ENCODE measurements around the gene OCIAD2. TPM values are rescaled to one million over a fixed set of nuclear protein-coding genes. Genes with fewer than 3 reads are reported as not detected.

Gene OCIAD2
- total RNA-seq, 4 donors from 2014 or later = 3.3 to 9.5 (median 7.9) TPM

DNA sequence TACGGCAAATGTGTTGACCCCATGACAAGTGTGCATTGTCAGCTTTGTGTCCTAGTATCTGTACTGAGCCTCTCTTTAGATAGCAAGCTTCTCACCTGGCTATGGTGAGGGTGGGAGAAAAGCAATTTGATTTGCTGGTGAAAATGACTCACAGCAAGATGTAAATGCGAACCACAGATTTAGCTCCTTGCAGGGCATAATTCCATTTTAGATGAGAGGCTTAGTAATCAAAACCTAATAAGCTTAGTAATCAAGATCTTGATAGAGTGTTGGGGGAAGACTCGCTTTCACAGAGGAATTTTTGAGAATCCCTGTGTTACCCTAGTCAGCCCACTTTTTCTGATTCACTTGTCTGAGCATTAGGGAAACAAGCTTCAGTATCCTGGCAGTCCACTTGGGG, 7.7 kb upstream of the OCIAD2 start:
- Histone ChIP-seq H3K4me1 (no peaks in the 10 kb centered on the region), H3K27ac (replicated peaks in 1 of 4) (no peak overlapping the region), H3K4me3 (no peak overlapping the region), H3K9me3 (no peaks in the 10 kb centered on the region), H3K36me3 (no peaks in the 10 kb centered on the region), H3K27me3 (no peaks in the 10 kb centered on the region)
- WGBS = 81% methylated on average over 3 of the region's 3 CpGs
- DNase-seq (ENCODE audit: extremely low spot score) = no peak
- TF ChIP-seq POLR2A (IDR thresholded peaks at IDR 0.05; ENCODE audit: low read depth) (no peak), POLR2AphosphoS5 (IDR thresholded peaks at IDR 0.05) (no peak), EP300 (IDR thresholded peaks at IDR 0.05) (no peak)
- TF ChIP-seq, protein P1, sequence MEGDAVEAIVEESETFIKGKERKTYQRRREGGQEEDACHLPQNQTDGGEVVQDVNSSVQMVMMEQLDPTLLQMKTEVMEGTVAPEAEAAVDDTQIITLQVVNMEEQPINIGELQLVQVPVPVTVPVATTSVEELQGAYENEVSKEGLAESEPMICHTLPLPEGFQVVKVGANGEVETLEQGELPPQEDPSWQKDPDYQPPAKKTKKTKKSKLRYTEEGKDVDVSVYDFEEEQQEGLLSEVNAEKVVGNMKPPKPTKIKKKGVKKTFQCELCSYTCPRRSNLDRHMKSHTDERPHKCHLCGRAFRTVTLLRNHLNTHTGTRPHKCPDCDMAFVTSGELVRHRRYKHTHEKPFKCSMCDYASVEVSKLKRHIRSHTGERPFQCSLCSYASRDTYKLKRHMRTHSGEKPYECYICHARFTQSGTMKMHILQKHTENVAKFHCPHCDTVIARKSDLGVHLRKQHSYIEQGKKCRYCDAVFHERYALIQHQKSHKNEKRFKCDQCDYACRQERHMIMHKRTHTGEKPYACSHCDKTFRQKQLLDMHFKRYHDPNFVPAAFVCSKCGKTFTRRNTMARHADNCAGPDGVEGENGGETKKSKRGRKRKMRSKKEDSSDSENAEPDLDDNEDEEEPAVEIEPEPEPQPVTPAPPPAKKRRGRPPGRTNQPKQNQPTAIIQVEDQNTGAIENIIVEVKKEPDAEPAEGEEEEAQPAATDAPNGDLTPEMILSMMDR (IDR thresholded peaks at IDR 0.05) = no peak
- intact Hi-C loops (cut with DNase I) = no loop called here

DNA sequence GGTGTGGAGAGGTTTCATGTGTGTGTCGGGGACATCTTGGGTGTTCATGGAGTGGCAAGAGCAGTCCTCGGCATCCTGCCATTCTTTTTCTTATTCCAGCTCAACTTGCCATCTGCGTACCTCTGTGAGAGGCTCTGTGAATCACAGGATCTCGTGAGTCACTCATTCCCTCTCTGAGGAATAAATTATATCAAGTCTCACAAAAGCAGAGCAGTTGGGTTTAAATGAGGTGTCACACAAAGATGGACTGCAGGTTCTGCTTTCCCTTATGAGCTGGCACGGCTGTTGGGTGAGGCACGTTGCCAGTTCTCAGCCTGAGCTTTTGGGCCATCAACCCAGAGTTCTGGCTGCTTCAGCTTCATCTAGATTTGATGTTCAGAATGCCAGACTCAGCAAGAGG, 6.8 kb upstream of the OCIAD2 start:
- H3K4me3 ChIP-seq = no peak overlapping the region
- no peaks in the 10 kb centered on the region for H3K4me1 ChIP-seq
- no peaks in the 10 kb centered on the region for H3K9me3 ChIP-seq
- no peaks in the 10 kb centered on the region for H3K27me3 ChIP-seq
- H3K36me3 ChIP-seq = no peaks in the 10 kb centered on the region
- DNase-seq (ENCODE audit: extremely low spot score) = no peak
- TF ChIP-seq POLR2AphosphoS5 (IDR thresholded peaks at IDR 0.05) = no peak
- TF ChIP-seq POLR2A (IDR thresholded peaks at IDR 0.05; ENCODE audit: low read depth) = no peak
- TF ChIP-seq EP300 (IDR thresholded peaks at IDR 0.05) = no peak
- TF ChIP-seq, protein P1 (IDR thresholded peaks at IDR 0.05) = no peak
- H3K27ac ChIP-seq (replicated peaks in 1 of 4) = no peak overlapping the region
- 61% methylated on average over 6 of the region's 6 CpGs for WGBS
- intact Hi-C loops (cut with DNase I) = no loop called here

DNA sequence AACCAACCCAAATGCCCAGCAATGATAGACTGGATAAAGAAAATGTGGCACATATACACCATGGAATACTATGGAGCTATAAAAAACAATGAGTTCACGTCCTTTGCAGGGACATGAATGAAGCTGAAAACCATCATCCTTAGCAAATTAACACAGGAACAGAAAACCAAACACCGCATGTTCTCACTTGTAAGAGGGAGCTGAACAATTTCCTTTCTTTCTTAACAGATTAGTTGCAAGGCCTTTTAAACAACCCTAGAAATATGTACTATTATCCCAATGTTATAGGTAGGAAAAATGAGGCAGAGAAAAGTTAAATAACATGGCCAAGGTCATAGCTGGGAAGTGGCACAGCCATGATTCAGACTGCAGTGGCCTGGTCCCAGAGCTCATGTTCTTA, 5.8 kb upstream of the OCIAD2 start:
- no peak overlapping the region for H3K4me3 ChIP-seq
- H3K36me3 ChIP-seq = no peaks in the 10 kb centered on the region
- H3K27ac ChIP-seq (replicated peaks in 1 of 4) = no peak overlapping the region
- H3K4me1 ChIP-seq = no peaks in the 10 kb centered on the region
- no peak for DNase-seq (ENCODE audit: extremely low spot score)
- no peaks in the 10 kb centered on the region for H3K9me3 ChIP-seq
- 93% methylated on average over 2 of the region's 2 CpGs for whole genome bisulfite sequencing
- TF ChIP-seq EP300 (IDR thresholded peaks at IDR 0.05) (no peak), POLR2A (IDR thresholded peaks at IDR 0.05; ENCODE audit: low read depth) (no peak), POLR2AphosphoS5 (IDR thresholded peaks at IDR 0.05) (no peak)
- TF ChIP-seq, protein P1 (IDR thresholded peaks at IDR 0.05) = no peak
- intact Hi-C loops (cut with DNase I) = no loop called here
- H3K27me3 ChIP-seq = no peaks in the 10 kb centered on the region

GRCh38 chr4:48910511-48910910, 3.9 kb upstream of the OCIAD2 start:
- H3K9me3 ChIP-seq = no peaks in the 10 kb centered on the region
- H3K27me3 ChIP-seq = no peaks in the 10 kb centered on the region
- H3K4me3 ChIP-seq = no peak overlapping the region
- H3K4me1 ChIP-seq = peaks cover 6 to 17% (median 14%) of the 10 kb centered on the region in 4 donors
- H3K36me3 ChIP-seq = no peaks in the 10 kb centered on the region
- H3K27ac ChIP-seq (replicated peaks in 1 of 4) = no peak overlapping the region
- no peak for DNase-seq (ENCODE audit: extremely low spot score)
- intact Hi-C loops (cut with DNase I) = no loop called here
- TF ChIP-seq EP300 (IDR thresholded peaks at IDR 0.05) (no peak), POLR2AphosphoS5 (IDR thresholded peaks at IDR 0.05) (no peak), POLR2A (IDR thresholded peaks at IDR 0.05; ENCODE audit: low read depth) (no peak)
- TF ChIP-seq, protein P1 (IDR thresholded peaks at IDR 0.05) = no peak

DNA sequence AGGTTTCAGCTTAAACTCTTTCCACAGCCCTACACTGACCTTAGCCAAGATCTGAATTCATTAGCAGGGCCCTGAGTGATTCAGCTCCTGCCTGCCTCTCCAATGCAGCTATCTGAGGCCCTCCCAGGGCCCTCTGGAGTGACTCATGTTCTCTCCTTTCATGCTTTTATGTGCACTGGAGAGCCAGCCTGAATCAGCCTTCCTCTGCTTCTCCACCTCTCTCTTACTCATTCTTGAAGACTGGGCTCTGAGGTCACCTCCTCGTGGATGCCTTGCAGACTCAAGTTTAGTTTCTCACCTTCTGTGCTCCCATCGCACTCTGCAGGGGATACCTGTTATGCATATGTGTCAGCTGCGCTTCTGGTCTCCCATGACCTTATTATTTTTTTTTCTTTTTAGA, 3.1 kb upstream of the OCIAD2 start:
- H3K4me3 ChIP-seq = no peak overlapping the region
- TF ChIP-seq, protein P1 (IDR thresholded peaks at IDR 0.05) = no peak
- TF ChIP-seq POLR2AphosphoS5 (IDR thresholded peaks at IDR 0.05) (no peak), POLR2A (IDR thresholded peaks at IDR 0.05; ENCODE audit: low read depth) (no peak), EP300 (IDR thresholded peaks at IDR 0.05) (no peak)
- no peaks in the 10 kb centered on the region for H3K27me3 ChIP-seq
- H3K36me3 ChIP-seq = no peaks in the 10 kb centered on the region
- no peaks in the 10 kb centered on the region for H3K9me3 ChIP-seq
- no peak overlapping the region for H3K27ac ChIP-seq (replicated peaks in 1 of 4)
- H3K4me1 ChIP-seq = peaks cover 6 to 19% (median 14%) of the 10 kb centered on the region in 4 donors
- WGBS = 67% methylated on average over 3 of the region's 3 CpGs
- DNase-seq (ENCODE audit: extremely low spot score) = no peak
- intact Hi-C loops (cut with DNase I) = loop anchor here (5.0 kb wide), 1 partner anchor 332 kb away; no protein-coding TSS in a partner anchor
